Sciatic nerve (tissue), 1 donor: ENCODE data around the gene UBXN7. TPM values are rescaled to one million over a fixed set of nuclear protein-coding genes. Genes with fewer than 3 reads are reported as not detected.

Experiments
- total RNA-seq: library from RNA; stranded (reverse); fragmentation: NEBNext Ultra II Directional; extraction: Animal tissue kit (Norgen Biotek cat#: 25700); gene quantifications from one replicate; pipeline ENCODE4 v1.2.1, GENCODE V29; 2021
- donor health status: DM: no; HTN: no; CAD: no.

UBXN7 gene
- total RNA-seq, 1 donor from 2014 or later, result 78.7 TPM

Other genes with a start within 250 kb of the UBXN7 start
- not detected for gene ZDHHC19, start 221.0 kb downstream of the UBXN7 start, total RNA-seq
- gene SLC51A, start 215.9 kb downstream of the UBXN7 start, total RNA-seq, result 0.58 TPM
- gene PCYT1A, start 144.7 kb downstream of the UBXN7 start, total RNA-seq, result 63.8 TPM
- 9.9 TPM for gene DYNLT2B, start 114.2 kb downstream of the UBXN7 start, total RNA-seq
- gene TM4SF19, start 94.0 kb downstream of the UBXN7 start, total RNA-seq, result 1.2 TPM
- gene RNF168, start 71.3 kb upstream of the UBXN7 start, total RNA-seq, result 31.6 TPM
- not detected for gene SMCO1, start 82.9 kb upstream of the UBXN7 start, total RNA-seq
- 13.5 TPM for gene WDR53, start 136.1 kb upstream of the UBXN7 start, total RNA-seq
- 8.7 TPM for gene FBXO45, start 136.2 kb upstream of the UBXN7 start, total RNA-seq
- 10.0 TPM for gene NRROS, start 207.3 kb upstream of the UBXN7 start, total RNA-seq